Erythroblast (primary cell): ENCODE data around the gene BIRC6.

Source experiments
- GATA1 ChIP-seq: IDR thresholded peaks from 2 replicates; pipeline ENCODE4 v1.6.1; 2011; ENCODE audit warnings: low read depth, mild to moderate bottlenecking, control low read depth, low read length, moderate library complexity
- POLR2A ChIP-seq: IDR thresholded peaks from 2 replicates; pipeline ENCODE4 v1.6.1; 2011; ENCODE audit warnings: mild to moderate bottlenecking, low read length

DNA sequence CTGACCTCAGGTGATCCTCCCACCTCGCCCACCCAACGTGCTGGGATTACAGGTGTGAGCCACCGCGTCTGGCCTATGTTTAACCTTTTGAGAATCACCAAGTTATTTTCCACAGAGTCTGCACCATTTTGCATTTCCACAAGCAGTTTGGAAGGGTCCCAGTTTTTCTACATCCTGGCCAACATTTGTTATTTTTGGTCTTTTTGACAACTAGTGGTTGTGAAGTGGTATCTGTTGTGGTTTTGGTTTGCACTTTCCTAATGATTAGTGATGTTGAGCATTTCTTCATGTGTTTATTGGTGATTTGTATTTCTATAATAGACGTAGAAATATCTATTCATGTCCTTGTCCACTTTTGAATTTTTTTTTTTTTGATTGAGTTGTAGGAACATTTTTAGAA, 67.9 kb downstream of the BIRC6 start:
- TF ChIP-seq POLR2A (no peak), GATA1 (no peak)
